Epithelial cell of esophagus (primary cell): ENCODE data around the gene FAM53A.

Source experiments
- DNase-seq: peaks from one replicate; pipeline ENCODE4 v3.0.0; 2010; ENCODE audit warnings: low read depth
- H3K4me3 ChIP-seq: 2 replicates; pipeline ENCODE4 v1.5.1; 2011; ENCODE audit warnings: mild to moderate bottlenecking, low read length, control low read depth
- CTCF ChIP-seq: IDR thresholded peaks from 2 replicates; pipeline ENCODE4 v1.5.1; 2011; ENCODE audit warnings: low read depth, mild to moderate bottlenecking, low read length, control low read depth, inconsistent platforms; ENCODE audit not compliant: insufficient read depth; ENCODE audit errors: missing control alignments

Gene FAM53A

GRCh38 chr4:1653776-1654175 is 30.3 kb downstream of the FAM53A start:
- TF ChIP-seq CTCF = no peak
- DNase-seq = no peak
- H3K4me3 ChIP-seq = no peak overlapping the region

- TF ChIP-seq CTCF = no peak
- no peak for DNase-seq
- H3K4me3 ChIP-seq = no peak overlapping the region
These were observed 32.0 kb downstream of the FAM53A start for GRCh38 chr4:1652088-1652487.

GRCh38 chr4:1651609-1652008 is 32.5 kb downstream of the FAM53A start:
- no peak for TF ChIP-seq CTCF
- no peak for DNase-seq
- H3K4me3 ChIP-seq = no peak overlapping the region

- DNase-seq = no peak
- TF ChIP-seq CTCF = no peak
- no peak overlapping the region for H3K4me3 ChIP-seq
These were observed 35.2 kb downstream of the FAM53A start for GRCh38 chr4:1648962-1649361.

- DNase-seq = no peak
- TF ChIP-seq CTCF = no peak
- H3K4me3 ChIP-seq = no peak overlapping the region
These were observed 36.7 kb downstream of the FAM53A start for GRCh38 chr4:1647432-1647831.

GRCh38 chr4:1646690-1647089 is 37.4 kb downstream of the FAM53A start:
- H3K4me3 ChIP-seq = no peak overlapping the region
- no peak for DNase-seq
- no peak for TF ChIP-seq CTCF

- no peak for TF ChIP-seq CTCF
- no peak overlapping the region for H3K4me3 ChIP-seq
- DNase-seq = peak; percentile 47
These were observed 39.0 kb downstream of the FAM53A start for GRCh38 chr4:1644891-1645657.
